Measurements from ENCODE around the gene TRIM52.
"Not testable (repeated sequence)": the region's sequence is repeated elsewhere in the genome, so short reads cannot be mapped to it uniquely, and the experiment has no call there.

The TRIM52 gene

DNA sequence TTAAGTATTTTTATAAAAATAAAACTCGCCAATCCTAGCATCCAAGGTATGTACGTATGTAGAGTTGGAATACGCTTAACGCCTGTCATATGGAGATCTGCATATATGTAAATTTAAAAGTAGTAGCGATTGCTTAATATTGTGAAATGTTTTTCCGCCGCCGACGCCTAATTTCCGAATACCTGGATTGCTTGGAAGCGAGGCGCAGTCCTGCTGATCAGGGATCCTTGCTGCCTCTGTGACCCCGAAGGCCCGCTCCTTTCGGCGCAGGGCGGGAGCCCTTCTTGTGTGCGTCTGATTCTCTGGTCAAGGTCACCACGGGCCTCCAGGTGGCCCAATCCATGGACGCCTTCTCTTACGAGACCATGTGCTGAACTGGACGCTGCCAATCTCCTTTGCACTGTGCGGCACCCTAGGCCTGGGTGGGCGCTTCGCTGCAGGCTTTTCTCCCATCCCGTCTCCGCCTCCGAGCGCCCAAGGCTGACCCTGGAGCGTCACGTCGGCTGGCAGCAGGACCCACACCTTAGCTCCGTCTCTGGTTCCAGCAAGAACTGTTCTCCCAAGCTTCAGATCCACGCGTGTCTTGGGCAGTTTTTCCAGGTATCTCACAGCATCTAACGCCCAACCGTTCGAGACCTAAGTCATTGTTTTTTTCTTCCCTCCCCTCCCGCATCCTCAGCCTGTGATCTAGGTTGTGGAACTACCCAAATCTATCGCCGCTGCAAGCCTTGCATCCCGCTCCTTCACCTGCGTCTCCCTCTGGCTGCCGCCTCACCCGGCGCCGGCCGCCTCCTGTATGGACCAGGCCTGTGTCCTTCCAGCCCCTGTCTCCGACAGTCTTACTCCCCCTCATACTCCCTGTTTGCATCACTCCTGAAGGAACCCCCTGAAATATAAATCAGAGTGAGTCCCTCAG, 41.4 kb downstream of the TRIM52 start:
- Histone ChIP-seq H3K27me3 (ENCODE audit: control insufficient read depth, insufficient read depth, low read length) (peaks cover 13% of the 10 kb centered on the region), H3K9me3 (ENCODE audit: control insufficient read depth, insufficient read depth, low read length) (no peaks in the 10 kb centered on the region), H3K9ac (ENCODE audit: low read depth, low read length) (no peak overlapping the region), H3K36me3 (ENCODE audit: control insufficient read depth, insufficient read depth, low read length) (no peaks in the 10 kb centered on the region), H3K4me3 (ENCODE audit: low read depth, low read length) (no peak overlapping the region), H3K27ac (ENCODE audit: low read depth, low read length) (no peak overlapping the region), H3K4me1 (ENCODE audit: control insufficient read depth, insufficient read depth, low read length) (no peaks in the 10 kb centered on the region)

DNA sequence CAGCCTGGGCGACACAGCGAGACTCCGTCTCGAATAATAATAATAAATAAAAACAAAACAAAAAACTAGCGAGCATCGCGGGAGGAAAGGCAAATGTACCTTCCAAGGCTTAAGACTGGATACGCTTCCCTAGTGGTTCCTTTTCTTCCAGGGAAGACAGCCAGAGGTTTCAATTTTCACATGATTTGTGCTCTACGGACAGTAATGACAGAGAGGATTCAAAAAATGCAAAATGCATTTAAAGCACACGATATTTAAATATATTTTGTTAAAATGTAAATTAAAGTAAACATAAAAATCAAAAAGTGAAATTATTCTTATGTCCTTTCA, 42.2 kb downstream of the TRIM52 start:
- peaks cover 13% of the 10 kb centered on the region for H3K27me3 ChIP-seq (ENCODE audit: control insufficient read depth, insufficient read depth, low read length)
- H3K4me1 ChIP-seq (ENCODE audit: control insufficient read depth, insufficient read depth, low read length): no peaks in the 10 kb centered on the region
- no peaks in the 10 kb centered on the region for H3K36me3 ChIP-seq (ENCODE audit: control insufficient read depth, insufficient read depth, low read length)
- H3K9me3 ChIP-seq (ENCODE audit: control insufficient read depth, insufficient read depth, low read length): no peaks in the 10 kb centered on the region
- H3K4me3 ChIP-seq (ENCODE audit: low read depth, low read length): peak overlapping the region; percentile 80
- no peak overlapping the region for H3K9ac ChIP-seq (ENCODE audit: low read depth, low read length)
- H3K27ac ChIP-seq (ENCODE audit: low read depth, low read length): no peak overlapping the region

- Histone ChIP-seq H3K27me3 (ENCODE audit: control insufficient read depth, insufficient read depth, low read length) (peaks cover 13% of the 10 kb centered on the region), H3K9me3 (ENCODE audit: control insufficient read depth, insufficient read depth, low read length) (no peaks in the 10 kb centered on the region), H3K4me1 (ENCODE audit: control insufficient read depth, insufficient read depth, low read length) (no peaks in the 10 kb centered on the region), H3K27ac (ENCODE audit: low read depth, low read length) (no peak overlapping the region), H3K4me3 (ENCODE audit: low read depth, low read length) (peak overlapping the region; percentile 80), H3K36me3 (ENCODE audit: control insufficient read depth, insufficient read depth, low read length) (no peaks in the 10 kb centered on the region), H3K9ac (ENCODE audit: low read depth, low read length) (no peak overlapping the region)
These were observed 43.2 kb downstream of the TRIM52 start for GRCh38 chr5:181217803-181218062.

DNA sequence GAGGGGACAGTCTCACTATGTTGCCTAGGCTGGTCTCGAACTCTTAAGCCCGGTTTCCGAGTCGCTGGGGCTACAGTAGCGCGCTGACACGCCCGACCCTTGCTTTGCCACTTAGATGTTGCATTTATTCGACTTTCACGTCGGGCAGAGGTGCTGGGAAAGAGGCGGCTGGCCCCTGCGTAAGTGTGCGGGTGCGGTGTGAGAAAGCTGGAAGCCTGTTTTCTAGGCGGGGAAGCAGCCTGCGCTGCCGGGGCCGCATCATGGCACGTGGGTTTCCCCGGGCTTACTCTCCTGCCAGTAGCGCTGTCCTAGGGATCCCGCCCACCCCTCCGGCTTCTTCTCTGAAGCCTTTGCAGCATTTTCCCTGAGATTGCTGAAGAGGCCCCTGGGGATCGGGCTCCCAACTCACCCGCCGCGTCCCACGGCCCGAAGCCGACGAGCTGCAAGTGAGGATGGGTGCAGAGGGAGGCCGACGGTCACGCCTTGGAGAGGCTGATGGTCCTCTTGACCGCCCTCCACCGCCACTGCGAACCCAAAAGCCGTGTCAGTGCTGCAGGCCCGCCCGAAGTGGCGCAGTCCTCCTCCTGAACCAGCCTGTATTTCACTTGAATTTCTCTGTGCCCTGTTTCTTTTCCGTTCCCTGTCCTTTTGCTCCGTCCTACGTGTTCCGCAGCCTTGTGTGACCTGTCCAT, 43.7 kb downstream of the TRIM52 start:
- no peak overlapping the region for H3K9ac ChIP-seq (ENCODE audit: low read depth, low read length)
- peaks cover 13% of the 10 kb centered on the region for H3K27me3 ChIP-seq (ENCODE audit: control insufficient read depth, insufficient read depth, low read length)
- H3K9me3 ChIP-seq (ENCODE audit: control insufficient read depth, insufficient read depth, low read length): no peaks in the 10 kb centered on the region
- no peaks in the 10 kb centered on the region for H3K36me3 ChIP-seq (ENCODE audit: control insufficient read depth, insufficient read depth, low read length)
- no peak overlapping the region for H3K27ac ChIP-seq (ENCODE audit: low read depth, low read length)
- H3K4me3 ChIP-seq (ENCODE audit: low read depth, low read length): peak overlapping the region; percentile 80
- no peaks in the 10 kb centered on the region for H3K4me1 ChIP-seq (ENCODE audit: control insufficient read depth, insufficient read depth, low read length)

DNA sequence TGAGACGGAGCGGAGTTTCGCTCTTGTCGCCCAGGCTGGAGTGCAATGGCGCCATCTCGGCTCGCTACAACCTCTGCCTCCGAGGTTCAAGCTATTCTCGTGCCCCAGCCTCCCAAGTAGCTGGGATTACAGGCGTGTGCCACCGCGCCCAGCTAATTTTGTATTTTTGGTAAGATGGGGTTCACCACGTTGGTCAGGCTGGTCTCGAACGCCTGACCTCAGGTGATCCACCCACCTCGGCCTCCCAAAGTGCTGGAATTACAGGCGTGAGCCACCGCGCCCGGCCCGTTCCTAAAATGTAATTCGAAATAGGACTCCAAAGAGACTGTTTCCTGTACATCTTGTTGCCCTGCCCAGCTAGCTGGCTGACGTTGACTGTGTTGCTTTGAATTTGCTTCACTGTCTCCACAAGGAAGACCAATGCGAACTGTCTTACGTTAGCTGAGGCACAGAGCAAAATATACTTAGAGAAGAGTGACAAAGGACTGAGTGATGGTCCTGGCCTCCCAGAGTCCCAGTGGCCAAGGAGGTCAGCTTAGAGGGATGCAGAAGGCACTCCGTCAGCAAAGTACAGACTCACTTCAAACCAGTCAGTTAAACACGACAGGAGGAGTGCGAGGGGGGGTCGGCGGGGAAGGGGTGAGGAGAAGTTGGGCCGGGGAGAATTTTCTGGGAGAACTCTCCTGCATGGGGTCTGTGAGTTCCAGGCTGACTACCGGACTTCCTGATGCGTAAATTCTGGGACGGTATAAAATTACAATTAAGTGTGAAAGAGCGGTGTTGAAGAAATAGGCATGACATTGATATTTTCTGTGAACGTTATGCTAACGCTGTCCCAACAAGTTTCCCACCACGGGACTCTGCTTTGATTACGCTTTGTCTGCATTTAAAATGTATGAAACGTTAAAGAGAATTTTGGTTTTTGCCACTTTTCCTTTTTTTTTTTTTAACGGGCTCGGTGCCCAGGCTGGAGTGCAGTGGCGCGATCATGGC, 44.6 kb downstream of the TRIM52 start:
- Histone ChIP-seq H3K27me3 (ENCODE audit: control insufficient read depth, insufficient read depth, low read length) (peaks cover 13% of the 10 kb centered on the region), H3K4me1 (ENCODE audit: control insufficient read depth, insufficient read depth, low read length) (no peaks in the 10 kb centered on the region), H3K9me3 (ENCODE audit: control insufficient read depth, insufficient read depth, low read length) (no peaks in the 10 kb centered on the region), H3K36me3 (ENCODE audit: control insufficient read depth, insufficient read depth, low read length) (no peaks in the 10 kb centered on the region), H3K9ac (ENCODE audit: low read depth, low read length) (no peak overlapping the region), H3K4me3 (ENCODE audit: low read depth, low read length) (peak overlapping the region; percentile 80), H3K27ac (ENCODE audit: low read depth, low read length) (no peak overlapping the region)

GRCh38 chr5:181214249-181214648, 46.7 kb downstream of the TRIM52 start:
- H3K9ac ChIP-seq (ENCODE audit: low read depth, low read length): not testable (repeated sequence)

DNA sequence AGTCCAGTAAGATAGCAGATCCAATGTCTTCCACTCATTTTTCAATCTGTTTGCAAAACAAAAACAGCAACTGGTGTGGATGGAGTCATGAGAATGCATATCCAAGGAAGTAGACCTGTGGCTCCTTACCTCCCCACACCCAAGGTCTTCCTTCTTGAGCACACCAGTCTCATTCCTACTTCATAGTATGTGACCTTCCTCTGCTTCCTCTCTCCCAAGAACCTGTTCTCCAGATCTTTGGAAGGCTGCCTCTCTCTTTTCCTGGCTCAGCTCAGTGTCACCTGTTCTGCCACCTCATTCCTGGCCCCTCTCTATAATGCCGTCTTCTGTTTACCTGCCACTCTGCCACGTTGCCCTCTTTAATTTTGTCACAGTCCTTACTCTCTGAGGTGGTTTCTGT, 48.0 kb downstream of the TRIM52 start:
- peaks cover 13% of the 10 kb centered on the region for H3K27me3 ChIP-seq (ENCODE audit: control insufficient read depth, insufficient read depth, low read length)
- no peak overlapping the region for H3K27ac ChIP-seq (ENCODE audit: low read depth, low read length)
- H3K4me3 ChIP-seq (ENCODE audit: low read depth, low read length): no peak overlapping the region
- no peaks in the 10 kb centered on the region for H3K4me1 ChIP-seq (ENCODE audit: control insufficient read depth, insufficient read depth, low read length)
- no peaks in the 10 kb centered on the region for H3K9me3 ChIP-seq (ENCODE audit: control insufficient read depth, insufficient read depth, low read length)
- H3K9ac ChIP-seq (ENCODE audit: low read depth, low read length): no peak overlapping the region
- H3K36me3 ChIP-seq (ENCODE audit: control insufficient read depth, insufficient read depth, low read length): no peaks in the 10 kb centered on the region

More at GRCh38 chr5:181214249-181214648, 46.7 kb downstream of the TRIM52 start:
- H3K9me3 ChIP-seq (ENCODE audit: control insufficient read depth, insufficient read depth, low read length); H3K27ac ChIP-seq (ENCODE audit: low read depth, low read length); H3K36me3 ChIP-seq (ENCODE audit: control insufficient read depth, insufficient read depth, low read length); H3K4me1 ChIP-seq (ENCODE audit: control insufficient read depth, insufficient read depth, low read length); H3K4me3 ChIP-seq (ENCODE audit: low read depth, low read length): not testable (repeated sequence)
- H3K27me3 ChIP-seq (ENCODE audit: control insufficient read depth, insufficient read depth, low read length): peaks cover 13% of the 10 kb centered on the region

- H3K27ac ChIP-seq (ENCODE audit: low read depth, low read length): no peak overlapping the region
- H3K27me3 ChIP-seq (ENCODE audit: control insufficient read depth, insufficient read depth, low read length): peaks cover 10% of the 10 kb centered on the region
- H3K9me3 ChIP-seq (ENCODE audit: control insufficient read depth, insufficient read depth, low read length): no peaks in the 10 kb centered on the region
- H3K36me3 ChIP-seq (ENCODE audit: control insufficient read depth, insufficient read depth, low read length): no peaks in the 10 kb centered on the region
- no peak overlapping the region for H3K4me3 ChIP-seq (ENCODE audit: low read depth, low read length)
- H3K4me1 ChIP-seq (ENCODE audit: control insufficient read depth, insufficient read depth, low read length): no peaks in the 10 kb centered on the region
- H3K9ac ChIP-seq (ENCODE audit: low read depth, low read length): no peak overlapping the region
These were observed 48.9 kb downstream of the TRIM52 start for GRCh38 chr5:181212080-181212479.

- Histone ChIP-seq H3K27me3 (ENCODE audit: control insufficient read depth, insufficient read depth, low read length) (peaks cover 7% of the 10 kb centered on the region), H3K4me3 (ENCODE audit: low read depth, low read length) (no peak overlapping the region), H3K9me3 (ENCODE audit: control insufficient read depth, insufficient read depth, low read length) (no peaks in the 10 kb centered on the region), H3K27ac (ENCODE audit: low read depth, low read length) (no peak overlapping the region), H3K9ac (ENCODE audit: low read depth, low read length) (no peak overlapping the region), H3K4me1 (ENCODE audit: control insufficient read depth, insufficient read depth, low read length) (no peaks in the 10 kb centered on the region), H3K36me3 (ENCODE audit: control insufficient read depth, insufficient read depth, low read length) (no peaks in the 10 kb centered on the region)
These were observed 49.7 kb downstream of the TRIM52 start for GRCh38 chr5:181211208-181211607.

DNA sequence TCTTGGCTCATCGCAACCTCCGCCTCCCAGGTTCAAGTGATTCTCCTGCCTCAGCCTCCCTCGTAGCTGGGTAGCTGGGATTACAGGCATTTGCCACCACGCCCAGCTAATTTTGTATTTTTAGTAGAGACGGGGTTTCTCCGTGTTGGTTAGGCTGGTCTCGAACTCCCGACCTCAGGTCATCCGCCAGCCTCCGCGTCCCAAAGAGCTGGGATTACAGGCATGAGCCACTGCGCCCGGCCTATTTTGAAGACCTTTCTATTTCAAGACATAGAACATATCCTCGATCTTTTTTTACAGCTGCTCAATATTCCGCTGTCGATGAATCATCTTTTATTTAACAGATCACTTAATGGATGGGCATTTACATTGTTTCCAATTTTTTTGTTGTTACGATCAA, 50.2 kb downstream of the TRIM52 start:
- not testable (repeated sequence) for H3K27me3 ChIP-seq (ENCODE audit: control insufficient read depth, insufficient read depth, low read length); H3K4me3 ChIP-seq (ENCODE audit: low read depth, low read length); H3K36me3 ChIP-seq (ENCODE audit: control insufficient read depth, insufficient read depth, low read length); H3K9me3 ChIP-seq (ENCODE audit: control insufficient read depth, insufficient read depth, low read length); H3K4me1 ChIP-seq (ENCODE audit: control insufficient read depth, insufficient read depth, low read length); H3K27ac ChIP-seq (ENCODE audit: low read depth, low read length); H3K9ac ChIP-seq (ENCODE audit: low read depth, low read length)

All from HUES48 (cell line).